H1 (cell line): ENCODE measurements around the gene F3. TPM values are rescaled to one million over a fixed set of nuclear protein-coding genes. Genes with fewer than 3 reads are reported as not detected.

Source experiments
- CTCF ChIA-PET: fragments of 300-600 bp; sonication (Branson Sonifier 250); formaldehyde crosslinking; loops from one replicate; lab custom pipeline; 2021; ENCODE audit not compliant: partially characterized antibody; lab: Charles Lee
- POLR2A ChIA-PET: fragments of 300-600 bp; sonication (Branson Sonifier 250); formaldehyde crosslinking; loops from one replicate; lab custom pipeline; 2021; ENCODE audit warnings: inconsistent platforms; ENCODE audit not compliant: partially characterized antibody; lab: Charles Lee
- DNase-seq, 2 experiments: peaks; one replicate each; pipeline versions ENCODE4 v3.0.0 to v3.0.0-alpha.2; 2010 to 2022; ENCODE audit warnings: low spot score in 2 of 2, low read depth in 1 of 2, mixed read lengths in 1 of 2
- FAIRE-seq: peaks from 2 replicates; lab custom pipeline; 2011; peaks lifted over from hg19 to GRCh38; lab: Jason Lieb, UNC
- H2AFZ ChIP-seq: 2 replicates; pipeline ENCODE4 v1.8.1; 2012; ENCODE audit warnings: low read length, inconsistent platforms
- H2AK5ac ChIP-seq: 2 replicates; pipeline ENCODE4 v1.6.1; 2013; ENCODE audit warnings: low read depth, low read length
- H2BK120ac ChIP-seq: replicated peaks from 2 replicates; pipeline ENCODE3; 2013; ENCODE audit warnings: low read depth, low read length, inconsistent platforms
- H2BK12ac ChIP-seq: 2 replicates; pipeline ENCODE4 v1.6.1; 2013; ENCODE audit warnings: low read depth, low read length
- H2BK15ac ChIP-seq: 2 replicates; pipeline ENCODE4 v1.6.1; 2013; ENCODE audit warnings: low read length
- H2BK20ac ChIP-seq: 2 replicates; pipeline ENCODE4 v1.6.1; 2013; ENCODE audit warnings: low read length
- H2BK5ac ChIP-seq: 2 replicates; pipeline ENCODE4 v1.6.1; 2013; ENCODE audit warnings: low read depth, low read length
- H3K14ac ChIP-seq: 2 replicates; pipeline ENCODE4 v1.6.1; 2013; ENCODE audit warnings: inconsistent platforms; ENCODE audit not compliant: insufficient read length
- H3K18ac ChIP-seq: 2 replicates; pipeline ENCODE4 v1.6.1; 2013; ENCODE audit warnings: low read length; ENCODE audit errors: extremely low read depth
- H3K23ac ChIP-seq: 2 replicates; pipeline ENCODE4 v1.6.1; 2013; ENCODE audit warnings: inconsistent platforms; ENCODE audit not compliant: insufficient read length
- H3K23me2 ChIP-seq: 2 replicates; pipeline ENCODE4 v1.6.1; 2013; ENCODE audit warnings: low read depth, low read length
- H3K27ac ChIP-seq: 2 replicates; pipeline ENCODE4 v1.6.1; 2011; ENCODE audit warnings: low read depth, low read length, inconsistent platforms
- H3K27me3 ChIP-seq, 4 experiments: replicated peaks in 1 of 4; 1 replicate in 1 of 4; 2 replicates in 3 of 4; pipeline versions ENCODE4 v1.6.1 to v1.8.1; 2011 to 2013; ENCODE audit warnings: low read length in 3 of 4, mild to moderate bottlenecking in 3 of 4, inconsistent platforms in 2 of 4, mixed read lengths in 2 of 4, moderate library complexity in 1 of 4; ENCODE audit not compliant: control insufficient read depth in 3 of 4, insufficient read depth in 3 of 4; ENCODE audit errors: extremely low read depth in 1 of 4
- H3K36me3 ChIP-seq, 4 experiments: 2 replicates each; pipeline versions ENCODE4 v1.6.1 to v1.8.1; 2011 to 2013; ENCODE audit warnings: mild to moderate bottlenecking in 4 of 4, low read length in 3 of 4, moderate library complexity in 2 of 4, control low read depth in 1 of 4, inconsistent platforms in 1 of 4; ENCODE audit not compliant: insufficient read depth in 4 of 4, control insufficient read depth in 2 of 4
- H3K4ac ChIP-seq: replicated peaks from 2 replicates; pipeline ENCODE3; 2013; ENCODE audit warnings: low read length, low read depth, mixed read lengths, inconsistent platforms; ENCODE audit not compliant: insufficient read length
- H3K4me1 ChIP-seq, 4 experiments: replicated peaks in 1 of 4; 1 replicate in 1 of 4; 2 replicates in 3 of 4; pipeline versions ENCODE4 v1.6.1 to v1.8.1; 2011 to 2013; ENCODE audit warnings: low read length in 3 of 4, inconsistent platforms in 2 of 4, mixed read lengths in 1 of 4; ENCODE audit not compliant: insufficient read depth in 4 of 4, control insufficient read depth in 3 of 4
- H3K4me2 ChIP-seq, 2 experiments: 2 replicates each; pipeline versions ENCODE4 v1.6.1 to v1.8.1; 2011 to 2013; ENCODE audit warnings: low read depth in 2 of 2, low read length in 2 of 2, control low read depth in 1 of 2, inconsistent platforms in 1 of 2, mild to moderate bottlenecking in 1 of 2; ENCODE audit not compliant: insufficient read depth in 1 of 2
- H3K4me3 ChIP-seq, 4 experiments: fragments of 200-600, 300-600 bp in 1 of 4; sonication (generic), shearing (Covaris generic), sonication (Bioruptor Twin) in 1 of 4; 2 replicates each; pipeline versions ENCODE4 v1.5.1 to v1.8.1; 2011 to 2016; ENCODE audit warnings: low read length in 4 of 4, low read depth in 3 of 4, control low read depth in 2 of 4, inconsistent platforms in 2 of 4, mild to moderate bottlenecking in 2 of 4, mixed read lengths in 1 of 4, moderate library complexity in 1 of 4; ENCODE audit not compliant: insufficient read depth in 2 of 4; ENCODE audit errors: extremely low read depth in 1 of 4
- H3K56ac ChIP-seq: replicated peaks from 2 replicates; pipeline ENCODE3; 2013; ENCODE audit warnings: low read depth, mild to moderate bottlenecking, mixed read lengths, low read length, inconsistent platforms; ENCODE audit not compliant: insufficient read length
- H3K79me1 ChIP-seq: 2 replicates; pipeline ENCODE4 v1.6.1; 2013; ENCODE audit warnings: low read depth, low read length, control low read depth
- H3K79me2 ChIP-seq, 2 experiments: 2 replicates each; pipeline versions ENCODE4 v1.6.1 to v1.8.1; 2012 to 2013; ENCODE audit warnings: low read length in 2 of 2, mild to moderate bottlenecking in 2 of 2, inconsistent platforms in 1 of 2; ENCODE audit not compliant: insufficient read depth in 2 of 2, control insufficient read depth in 1 of 2
- H3K9ac ChIP-seq, 4 experiments: replicated peaks in 1 of 4; 1 replicate in 1 of 4; 2 replicates in 3 of 4; pipeline versions ENCODE4 v1.6.1 to v1.8.1; 2011 to 2013; ENCODE audit warnings: low read depth in 3 of 4, low read length in 3 of 4, control low read depth in 2 of 4, mild to moderate bottlenecking in 2 of 4, moderate library complexity in 2 of 4, inconsistent platforms in 1 of 4; ENCODE audit errors: extremely low read depth in 1 of 4
- H3K9me3 ChIP-seq, 2 experiments: 2 replicates each; pipeline versions ENCODE4 v1.6.1 to v1.8.1; 2012 to 2013; ENCODE audit warnings: mild to moderate bottlenecking in 2 of 2, moderate library complexity in 2 of 2, control low read depth in 1 of 2, inconsistent platforms in 1 of 2, low read depth in 1 of 2, low read length in 1 of 2, mixed read lengths in 1 of 2; ENCODE audit not compliant: insufficient read depth in 2 of 2
- H4K20me1 ChIP-seq, 2 experiments: replicated peaks in 1 of 2; 2 replicates each; pipeline versions ENCODE3 to v1.8.1; 2011 to 2013; ENCODE audit warnings: inconsistent platforms in 2 of 2, low read length in 2 of 2, mild to moderate bottlenecking in 1 of 2; ENCODE audit not compliant: insufficient read depth in 2 of 2, control insufficient read depth in 1 of 2
- H4K5ac ChIP-seq: 2 replicates; pipeline ENCODE4 v1.6.1; 2013; ENCODE audit warnings: low read length, low read depth, mixed read lengths, inconsistent platforms; ENCODE audit not compliant: insufficient read length
- H4K8ac ChIP-seq: 2 replicates; pipeline ENCODE4 v1.8.0; 2013; ENCODE audit warnings: mild to moderate bottlenecking, moderate library complexity, low read length, inconsistent platforms; ENCODE audit not compliant: insufficient read depth; ENCODE audit errors: extremely low read depth
- H4K91ac ChIP-seq: replicated peaks from 2 replicates; pipeline ENCODE3; 2013; ENCODE audit warnings: low read length, mixed read lengths, inconsistent platforms; ENCODE audit not compliant: insufficient read length
- BRCA1 ChIP-seq: IDR thresholded peaks from 2 replicates; pipeline ENCODE4 v1.6.1; 2012; ENCODE audit warnings: low read depth, low read length, improper control_type of control experiment
- CTBP2 ChIP-seq: IDR thresholded peaks from 2 replicates; pipeline ENCODE4 v1.7.0; 2011; ENCODE audit warnings: borderline replicate concordance, mild to moderate bottlenecking, moderate library complexity, mixed read lengths, low read length; ENCODE audit not compliant: insufficient read depth, insufficient read length
- EP300 ChIP-seq, 2 experiments: IDR thresholded peaks; 1 replicate in 1 of 2; 2 replicates in 1 of 2; pipeline ENCODE4 v1.6.1; 2011 to 2012; ENCODE audit warnings: low read depth in 2 of 2, low read length in 2 of 2, mild to moderate bottlenecking in 2 of 2, borderline replicate concordance in 1 of 2, inconsistent platforms in 1 of 2, moderate library complexity in 1 of 2
- GTF2F1 ChIP-seq: IDR thresholded peaks from 2 replicates; pipeline ENCODE4 v1.6.1; 2012; ENCODE audit warnings: low read depth, low read length, improper control_type of control experiment, borderline replicate concordance
- HDAC2 ChIP-seq, 2 experiments: fragments of 300-600 bp in 1 of 2; sonication (generic) in 1 of 2; IDR thresholded peaks; 2 replicates each; pipeline ENCODE4 v1.6.1; 2011 to 2012; ENCODE audit warnings: low read depth in 2 of 2, low read length in 2 of 2, mild to moderate bottlenecking in 2 of 2, moderate library complexity in 2 of 2, borderline replicate concordance in 1 of 2, inconsistent platforms in 1 of 2
- HDAC6 ChIP-seq: IDR thresholded peaks from one replicate; pipeline ENCODE4 v1.7.1; 2012; ENCODE audit warnings: low read depth, mild to moderate bottlenecking, inconsistent platforms, low read length, moderate library complexity
- POU5F1 ChIP-seq: IDR thresholded peaks from 2 replicates; pipeline ENCODE4 v1.6.1; 2011; ENCODE audit warnings: low read depth, mild to moderate bottlenecking, low read length, moderate library complexity
- RAD21 ChIP-seq, 2 experiments: IDR thresholded peaks in 1 of 2; conservative IDR thresholded peaks in 1 of 2; 2 replicates each; pipeline ENCODE4 v1.6.1; 2011; ENCODE audit warnings: low read depth in 2 of 2, low read length in 2 of 2, improper control_type of control experiment in 1 of 2, inconsistent platforms in 1 of 2, mild to moderate bottlenecking in 1 of 2, moderate library complexity in 1 of 2
- RFX5 ChIP-seq: IDR thresholded peaks from 2 replicates; pipeline ENCODE4 v1.6.1; 2011; ENCODE audit warnings: low read depth, low read length, improper control_type of control experiment, borderline replicate concordance
- RNF2 ChIP-seq: fragments of 200-900, 300-1000 bp; sonication (generic); IDR thresholded peaks from 2 replicates; pipeline ENCODE4 v1.7.1; 2016; ENCODE audit warnings: borderline replicate concordance, low read depth, mild to moderate bottlenecking, antibody characterized with exemption, low read length; ENCODE audit not compliant: poor library complexity, severe bottlenecking; ENCODE audit errors: missing control alignments
- SUZ12 ChIP-seq: fragments of 200-600 bp; sonication (generic); IDR thresholded peaks from 2 replicates; pipeline ENCODE4 v1.6.1; 2012; ENCODE audit warnings: mild to moderate bottlenecking, inconsistent platforms, low read length, moderate library complexity, mixed read lengths
- TAF7 ChIP-seq: optimal IDR thresholded peaks from 2 replicates; pipeline ENCODE3; 2011; ENCODE audit warnings: low read depth, mild to moderate bottlenecking, inconsistent platforms, low read length, moderate library complexity, borderline replicate concordance
- WGBS, 2 experiments: shearing (Covaris generic) in 1 of 2; methylation state at CpG; one replicate each; pipeline versions ENCODE4 v1.1.6 to v1.1.7; 2013 to 2015; ENCODE audit warnings: low lambda C conversion rate in 2 of 2, mixed read lengths in 2 of 2, inconsistent platforms in 1 of 2, low coverage in 1 of 2, missing lambda C conversion rate in 1 of 2; ENCODE audit not compliant: insufficient replicate concordance in 2 of 2, insufficient coverage in 1 of 2, insufficient read length in 1 of 2; ENCODE audit errors: extremely low coverage in 1 of 2, missing lambda C conversion rate in 1 of 2; 5-methylcytosine and 5-hydroxymethylcytosine counted together
- polyA plus RNA-seq, 7 experiments: library from polyadenylated mRNA; depleted of rRNA in 3 of 7; stranded (reverse) in 5 of 7; unstranded in 2 of 7; fragments of >200 nt in 5 of 7; fragments of 200-250 nt in 2 of 7; gene quantifications; 1 replicate in 5 of 7; 2 replicates in 1 of 7; 4 replicates in 1 of 7; pipeline versions ENCODE4 v1.2.1 to v1.2.3, GENCODE V29; 2011 to 2013; ENCODE audit warnings: missing spikeins in 2 of 7, mixed read lengths in 2 of 7
- total RNA-seq: library from RNA; stranded (reverse); fragmentation: NEBNext Ultra II Directional; extraction: Animal tissue kit (Norgen Biotek cat#: 25700); gene quantifications from 2 replicates; pipeline ENCODE4 v1.2.1, GENCODE V29; 2021

F3 gene
- total and polyA plus RNA-seq, 2 of the 8 experiments (the other 6 are each of a cell fraction or from before 2014, with no cell fraction given): 2.6 to 8.6 TPM

GRCh38 chr1:94486990-94487389, 54.6 kb downstream of the F3 start:
- no peak for FAIRE-seq
- WGBS, 2 experiments: 87% methylated on average over 5 of the region's 5 CpGs; no CpG with 5 or more reads in 1 of the 2 experiments
- no peak overlapping the region for H2BK15ac ChIP-seq
- no peak for TF ChIP-seq RAD21 (IDR thresholded peaks at IDR 0.05 in 1 of 2, conservative IDR thresholded peaks at IDR 0.05 in 1 of 2; ENCODE audit: low read depth in 2 of 2, low read length in 2 of 2)
- no peak for TF ChIP-seq HDAC2 (IDR thresholded peaks at IDR 0.05; ENCODE audit: borderline replicate concordance in 1 of 2, low read depth in 2 of 2, low read length in 2 of 2)
- no peak for TF ChIP-seq POU5F1
- no peak for TF ChIP-seq CTBP2
- TF ChIP-seq RFX5: no peak
- TF ChIP-seq SUZ12: no peak
- TF ChIP-seq GTF2F1: no peak
- TF ChIP-seq HDAC6: no peak
- TF ChIP-seq BRCA1: no peak
- no peak for TF ChIP-seq TAF7
- no peak for TF ChIP-seq RNF2
- TF ChIP-seq EP300 (IDR thresholded peaks at IDR 0.05; ENCODE audit: borderline replicate concordance in 1 of 2, low read depth in 2 of 2, low read length in 2 of 2): no peak

More at GRCh38 chr1:94486990-94487389, 54.6 kb downstream of the F3 start:
- Histone ChIP-seq H3K9ac (no peak overlapping the region), H2BK5ac (no peak overlapping the region), H3K36me3 (peaks cover 0 to 7% (median 1%) of the 10 kb centered on the region in 4 experiments; a peak in 2 of 8 replicates), H2BK120ac (no peak overlapping the region), H3K4me1 (no peaks in the 10 kb centered on the region), H4K20me1 (no peaks in the 10 kb centered on the region), H3K4me3 (no peak overlapping the region), H3K9me3 (no peaks in the 10 kb centered on the region), H2BK12ac (no peak overlapping the region), H3K27me3 (no peaks in the 10 kb centered on the region), H2BK20ac (no peak overlapping the region), H3K4ac (no peak overlapping the region), H4K5ac (no peak overlapping the region), H3K79me2 (no peaks in the 10 kb centered on the region), H3K27ac (no peak overlapping the region), H3K4me2 (no peak overlapping the region), H4K8ac (no peak overlapping the region), H3K18ac (no peak overlapping the region), H3K23me2 (no peaks in the 10 kb centered on the region), H3K56ac (no peak overlapping the region), H2AFZ (no peak overlapping the region), H4K91ac (no peak overlapping the region), H2AK5ac (no peak overlapping the region), H3K23ac (no peak overlapping the region), H3K79me1 (no peaks in the 10 kb centered on the region), H3K14ac (no peak overlapping the region)
- CTCF ChIA-PET: interaction anchor here (0.6 to 1.6 kb wide), 6 partner anchors 12 to 682 kb away, joined by 3 to 10 read pairs (median 3); no protein-coding TSS in a partner anchor
- POLR2A ChIA-PET: no interaction called here
- no peak for DNase-seq
